Measurements from ENCODE around the gene PAPPA2.

DNA sequence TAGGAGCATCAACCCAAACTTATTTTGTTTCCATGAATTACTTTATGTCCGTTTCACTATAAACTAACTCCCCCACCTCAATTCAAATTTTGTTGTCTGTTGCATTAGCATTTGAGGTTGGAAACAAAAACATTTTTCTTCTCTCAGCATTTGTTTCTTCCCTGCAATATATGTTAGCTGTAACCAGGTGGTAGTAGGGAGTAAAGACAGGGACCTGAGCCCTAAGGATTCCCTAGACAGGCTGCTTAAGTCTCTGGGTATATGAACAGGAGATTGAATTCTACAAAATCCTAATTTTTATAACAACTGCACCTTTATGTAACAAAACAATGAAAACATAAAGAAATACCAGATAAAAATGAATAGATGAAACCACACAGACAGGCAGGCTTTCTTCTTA is 242.6 kb downstream of the PAPPA2 start:
- TF ChIP-seq EZH2 (IDR thresholded peaks at IDR 0.05; ENCODE audit: low read depth, low read length, severe bottlenecking) (no peak), SIX5 (IDR thresholded peaks at IDR 0.05; ENCODE audit: low read depth, low read length) (no peak), GTF2F1 (IDR thresholded peaks at IDR 0.05; ENCODE audit: borderline replicate concordance, low read depth, low read length) (no peak)
